H9 (cell line): ENCODE measurements around the gene CETN1. TPM values are rescaled to one million over a fixed set of nuclear protein-coding genes. Genes with fewer than 3 reads are reported as not detected.

Experiments
- DNase-seq: peaks from one replicate; pipeline ENCODE4 v3.0.0-alpha.2; 2017
- H2AFZ ChIP-seq: one replicate; pipeline ENCODE4 v1.6.1; 2013; ENCODE audit warnings: mild to moderate bottlenecking, low read length, control low read depth, moderate library complexity
- H2AK5ac ChIP-seq: 2 replicates; pipeline ENCODE4 v1.6.1; 2013; ENCODE audit warnings: low read length, control low read depth, mixed read lengths; ENCODE audit not compliant: insufficient read length
- H2BK120ac ChIP-seq: one replicate; pipeline ENCODE4 v1.6.1; 2013; ENCODE audit warnings: low read depth, mild to moderate bottlenecking, low read length, control low read depth, inconsistent platforms; ENCODE audit not compliant: poor library complexity, severe bottlenecking
- H2BK12ac ChIP-seq: 2 replicates; pipeline ENCODE4 v1.6.1; 2013; ENCODE audit warnings: low read length, control low read depth, mixed read lengths, low read depth; ENCODE audit not compliant: insufficient read length
- H2BK15ac ChIP-seq: 2 replicates; pipeline ENCODE4 v1.6.1; 2013; ENCODE audit warnings: low read depth, low read length, control low read depth
- H2BK20ac ChIP-seq: one replicate; pipeline ENCODE4 v1.6.1; 2013; ENCODE audit warnings: low read depth, mild to moderate bottlenecking, low read length, control low read depth, inconsistent platforms; ENCODE audit not compliant: poor library complexity, severe bottlenecking
- H2BK5ac ChIP-seq: 2 replicates; pipeline ENCODE4 v1.6.1; 2013; ENCODE audit warnings: low read length, control low read depth, mixed read lengths; ENCODE audit not compliant: insufficient read length
- H3K14ac ChIP-seq: 2 replicates; pipeline ENCODE4 v1.6.1; 2013; ENCODE audit warnings: low read length, control low read depth; ENCODE audit not compliant: insufficient read depth
- H3K18ac ChIP-seq: 2 replicates; pipeline ENCODE4 v1.6.1; 2013; ENCODE audit warnings: low read depth, mild to moderate bottlenecking, mixed read lengths, low read length, control low read depth; ENCODE audit not compliant: insufficient read length
- H3K23ac ChIP-seq: 2 replicates; pipeline ENCODE4 v1.6.1; 2013; ENCODE audit warnings: low read length, control low read depth, mixed read lengths, low read depth; ENCODE audit not compliant: insufficient read length
- H3K23me2 ChIP-seq: 2 replicates; pipeline ENCODE4 v1.6.1; 2013; ENCODE audit warnings: low read depth, mild to moderate bottlenecking, mixed read lengths, low read length, control low read depth; ENCODE audit not compliant: insufficient read length, poor library complexity, severe bottlenecking
- H3K27ac ChIP-seq: 2 replicates; pipeline ENCODE4 v1.5.1; 2013; ENCODE audit warnings: low read length, control low read depth, mixed read lengths, low read depth; ENCODE audit not compliant: insufficient read length
- H3K27me3 ChIP-seq: 2 replicates; pipeline ENCODE4 v1.6.1; 2013; ENCODE audit warnings: low read length, control low read depth, inconsistent platforms; ENCODE audit not compliant: insufficient read depth
- H3K4ac ChIP-seq: 2 replicates; pipeline ENCODE4 v1.6.1; 2013; ENCODE audit warnings: low read depth, mild to moderate bottlenecking, control low read depth, inconsistent platforms, low read length, moderate library complexity
- H3K4me1 ChIP-seq: 2 replicates; pipeline ENCODE4 v1.6.1; 2013; ENCODE audit warnings: low read length, control low read depth, inconsistent platforms; ENCODE audit not compliant: insufficient read depth
- H3K4me2 ChIP-seq: 2 replicates; pipeline ENCODE4 v1.6.1; 2013; ENCODE audit warnings: low read length, control low read depth, mixed read lengths; ENCODE audit not compliant: insufficient read length, insufficient read depth
- H3K56ac ChIP-seq: 2 replicates; pipeline ENCODE4 v1.6.1; 2013; ENCODE audit warnings: low read depth, mild to moderate bottlenecking, mixed read lengths, low read length, control low read depth; ENCODE audit not compliant: insufficient read length
- H3K79me1 ChIP-seq: 2 replicates; pipeline ENCODE4 v1.6.1; 2013; ENCODE audit warnings: low read depth, mild to moderate bottlenecking, moderate library complexity, low read length, control low read depth, inconsistent platforms; ENCODE audit not compliant: insufficient read depth, poor library complexity, severe bottlenecking
- H3K79me2 ChIP-seq: 2 replicates; pipeline ENCODE4 v1.6.1; 2013; ENCODE audit warnings: low read length, control low read depth, inconsistent platforms; ENCODE audit not compliant: insufficient read depth
- H3K9ac ChIP-seq: 2 replicates; pipeline ENCODE4 v1.6.1; 2013; ENCODE audit warnings: low read length, control low read depth, mixed read lengths; ENCODE audit not compliant: insufficient read length; ENCODE audit errors: extremely low read depth
- H3K9me3 ChIP-seq: one replicate; pipeline ENCODE4 v1.6.1; 2013; ENCODE audit warnings: low read depth, low read length, inconsistent platforms; ENCODE audit not compliant: control insufficient read depth
- H3T11ph ChIP-seq: one replicate; pipeline ENCODE4 v1.6.1; 2013; ENCODE audit warnings: mild to moderate bottlenecking, low read length, control low read depth, inconsistent platforms
- H4K20me1 ChIP-seq: one replicate; pipeline ENCODE4 v1.6.1; 2013; ENCODE audit not compliant: control insufficient read depth, insufficient read length, insufficient read depth
- H4K5ac ChIP-seq: 2 replicates; pipeline ENCODE4 v1.6.1; 2013; ENCODE audit warnings: low read depth, mild to moderate bottlenecking, mixed read lengths, low read length, control low read depth; ENCODE audit not compliant: insufficient read length
- H4K8ac ChIP-seq: replicated peaks from 2 replicates; pipeline ENCODE4 v1.6.1; 2013; ENCODE audit warnings: low read length, control low read depth, mixed read lengths, low read depth; ENCODE audit not compliant: insufficient read length
- H4K91ac ChIP-seq: 2 replicates; pipeline ENCODE4 v1.6.1; 2013; ENCODE audit warnings: low read depth, mild to moderate bottlenecking, moderate library complexity, mixed read lengths, low read length, control low read depth; ENCODE audit not compliant: insufficient read length
- H3K27ac Mint-ChIP-seq, 3 experiments: 2 replicates in 2 of 3; 3 replicates in 1 of 3; pipeline ENCODE4 v1.8.0; 2020 to 2021; ENCODE audit warnings: mixed read lengths in 3 of 3, mild to moderate bottlenecking in 1 of 3, moderate library complexity in 1 of 3
- H3K27me3 Mint-ChIP-seq: 2 replicates; pipeline ENCODE4 v1.8.0; 2021; ENCODE audit warnings: low read depth, mild to moderate bottlenecking, moderate library complexity, mixed read lengths
- H3K36me3 Mint-ChIP-seq, 3 experiments: 2 replicates in 2 of 3; 3 replicates in 1 of 3; pipeline ENCODE4 v1.8.0; 2020 to 2021; ENCODE audit warnings: low read depth in 3 of 3, mixed read lengths in 3 of 3; ENCODE audit not compliant: insufficient read depth in 1 of 3
- H3K4me1 Mint-ChIP-seq, 2 experiments: 2 replicates each; pipeline ENCODE4 v1.8.0; 2020; ENCODE audit warnings: mixed read lengths in 2 of 2
- H3K4me3 Mint-ChIP-seq, 2 experiments: 2 replicates in 1 of 2; 3 replicates in 1 of 2; pipeline ENCODE4 v1.8.0; 2020 to 2021; ENCODE audit warnings: mild to moderate bottlenecking in 2 of 2, mixed read lengths in 2 of 2, moderate library complexity in 1 of 2
- H3K9me3 Mint-ChIP-seq, 2 experiments: 2 replicates in 1 of 2; 3 replicates in 1 of 2; pipeline ENCODE4 v1.8.0; 2020; ENCODE audit warnings: mild to moderate bottlenecking in 2 of 2, mixed read lengths in 2 of 2, moderate library complexity in 1 of 2
- WGBS: extraction: QIAGEN DNeasy Blood & Tissue Kit; methylation state at CpG from one replicate; pipeline ENCODE4 v1.1.7; 2013; ENCODE audit warnings: missing lambda C conversion rate, low lambda C conversion rate, mixed read lengths; ENCODE audit not compliant: insufficient read length; ENCODE audit errors: extremely low coverage; 5-methylcytosine and 5-hydroxymethylcytosine counted together
- total RNA-seq: library from RNA; stranded (reverse); gene quantifications from 2 replicates; pipeline ENCODE4 v1.2.1, GENCODE V29; 2021
- TF ChIP-seq, protein P1 (sequence below): fragments of 200-600 bp; sonication (generic); conservative IDR thresholded peaks from 3 replicates; pipeline ENCODE4 v1.8.0; 2021; ENCODE audit warnings: antibody characterized with exemption, mild to moderate bottlenecking

The CETN1 gene
- total RNA-seq, 1 experiment from 2014 or later = not detected

DNA sequence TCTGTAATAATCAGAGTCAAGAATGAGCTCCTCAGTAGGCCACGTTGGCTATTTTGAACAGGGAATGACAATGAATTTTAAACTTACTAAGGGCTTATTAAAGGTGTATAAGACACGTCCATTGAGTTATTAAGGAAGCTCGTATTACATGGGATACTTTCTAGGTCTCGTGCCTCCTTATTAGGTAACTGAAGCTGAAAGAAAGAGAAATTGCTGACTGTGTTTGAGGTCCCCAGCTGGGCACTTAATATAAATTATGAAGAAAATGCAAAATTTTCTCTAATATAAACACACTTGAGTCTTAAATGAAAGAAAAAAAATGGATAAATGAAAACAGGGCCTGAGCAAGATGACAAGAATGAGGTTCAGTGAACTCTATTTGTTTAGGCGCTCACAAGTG is 38.4 kb downstream of the CETN1 start:
- no peak overlapping the region for H4K8ac ChIP-seq
- H3K27ac ChIP-seq = no peak overlapping the region
- H2BK20ac ChIP-seq = no peak overlapping the region
- H3K23ac ChIP-seq = no peak overlapping the region
- no peaks in the 10 kb centered on the region for H3K9me3 ChIP-seq
- H3K23me2 ChIP-seq = no peaks in the 10 kb centered on the region
- H3K4ac ChIP-seq = no peak overlapping the region
- H3K4me1 Mint-ChIP-seq = peaks cover 0 to under 1% of the 10 kb centered on the region in 2 experiments; a peak in 1 of 4 replicates
- DNase-seq = no peak
- no peaks in the 10 kb centered on the region for H4K20me1 ChIP-seq
- TF ChIP-seq, protein P1, sequence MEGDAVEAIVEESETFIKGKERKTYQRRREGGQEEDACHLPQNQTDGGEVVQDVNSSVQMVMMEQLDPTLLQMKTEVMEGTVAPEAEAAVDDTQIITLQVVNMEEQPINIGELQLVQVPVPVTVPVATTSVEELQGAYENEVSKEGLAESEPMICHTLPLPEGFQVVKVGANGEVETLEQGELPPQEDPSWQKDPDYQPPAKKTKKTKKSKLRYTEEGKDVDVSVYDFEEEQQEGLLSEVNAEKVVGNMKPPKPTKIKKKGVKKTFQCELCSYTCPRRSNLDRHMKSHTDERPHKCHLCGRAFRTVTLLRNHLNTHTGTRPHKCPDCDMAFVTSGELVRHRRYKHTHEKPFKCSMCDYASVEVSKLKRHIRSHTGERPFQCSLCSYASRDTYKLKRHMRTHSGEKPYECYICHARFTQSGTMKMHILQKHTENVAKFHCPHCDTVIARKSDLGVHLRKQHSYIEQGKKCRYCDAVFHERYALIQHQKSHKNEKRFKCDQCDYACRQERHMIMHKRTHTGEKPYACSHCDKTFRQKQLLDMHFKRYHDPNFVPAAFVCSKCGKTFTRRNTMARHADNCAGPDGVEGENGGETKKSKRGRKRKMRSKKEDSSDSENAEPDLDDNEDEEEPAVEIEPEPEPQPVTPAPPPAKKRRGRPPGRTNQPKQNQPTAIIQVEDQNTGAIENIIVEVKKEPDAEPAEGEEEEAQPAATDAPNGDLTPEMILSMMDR = no peak
- H3K18ac ChIP-seq = no peak overlapping the region
- H3K4me1 ChIP-seq = no peaks in the 10 kb centered on the region
- H3K79me1 ChIP-seq = no peaks in the 10 kb centered on the region
- H3K27me3 Mint-ChIP-seq = peaks cover 4% of the 10 kb centered on the region
- H3K36me3 Mint-ChIP-seq = no peaks in the 10 kb centered on the region
- no peak overlapping the region for H3T11ph ChIP-seq
- no peak overlapping the region for H3K56ac ChIP-seq
- H3K4me3 Mint-ChIP-seq = no peak overlapping the region
- no peak overlapping the region for H2BK120ac ChIP-seq
- no peak overlapping the region for H4K91ac ChIP-seq
- H3K14ac ChIP-seq = no peak overlapping the region
- no peak overlapping the region for H2BK5ac ChIP-seq
- no peak overlapping the region for H4K5ac ChIP-seq
- H2BK15ac ChIP-seq = no peak overlapping the region
- no peak overlapping the region for H3K27ac Mint-ChIP-seq
- no peak overlapping the region for H2BK12ac ChIP-seq
- no peaks in the 10 kb centered on the region for H3K9me3 Mint-ChIP-seq
- H2AK5ac ChIP-seq = no peak overlapping the region
- no peaks in the 10 kb centered on the region for H3K27me3 ChIP-seq
- H3K9ac ChIP-seq = no peak overlapping the region
- H3K79me2 ChIP-seq = no peaks in the 10 kb centered on the region
- H3K4me2 ChIP-seq = no peak overlapping the region
- WGBS = no CpG with 5 or more reads among the region's 5 CpGs
- no peak overlapping the region for H2AFZ ChIP-seq
